Activated CD8-positive, alpha-beta memory T cell treated with anti-CD3 and anti-CD28 coated beads, Interleukin-2, amount 50 U/mL, for 24 hours (primary cell): Measurements from ENCODE around the gene C9orf153.
"Not testable (repeated sequence)": the region's sequence is repeated elsewhere in the genome, so short reads cannot be mapped to it uniquely, and the experiment has no call there.

ENCODE experiments used
- DNase-seq: peaks from one replicate; pipeline ENCODE4 v3.0.0-alpha.2; 2020; ENCODE audit errors: extremely low read depth

The C9orf153 gene

DNA sequence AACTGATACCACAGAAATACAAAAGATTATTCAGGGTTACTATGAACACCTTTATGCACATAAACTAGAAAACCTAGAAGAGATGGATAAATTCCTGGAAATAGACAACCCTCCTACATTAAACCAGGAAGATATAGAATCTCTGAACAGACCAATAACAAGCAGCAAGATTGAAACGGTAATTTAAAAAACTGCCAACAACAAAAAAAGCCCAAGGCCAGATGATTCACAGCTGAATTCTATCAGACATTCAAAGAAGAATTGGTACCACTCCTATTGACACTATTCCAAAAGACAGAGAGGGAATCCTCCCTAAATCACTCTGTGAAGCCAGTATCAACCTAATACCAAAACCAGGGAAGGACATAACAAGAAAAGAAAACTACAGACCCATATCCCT, 68.8 kb downstream of the C9orf153 start:
- not testable (repeated sequence) for DNase-seq

DNA sequence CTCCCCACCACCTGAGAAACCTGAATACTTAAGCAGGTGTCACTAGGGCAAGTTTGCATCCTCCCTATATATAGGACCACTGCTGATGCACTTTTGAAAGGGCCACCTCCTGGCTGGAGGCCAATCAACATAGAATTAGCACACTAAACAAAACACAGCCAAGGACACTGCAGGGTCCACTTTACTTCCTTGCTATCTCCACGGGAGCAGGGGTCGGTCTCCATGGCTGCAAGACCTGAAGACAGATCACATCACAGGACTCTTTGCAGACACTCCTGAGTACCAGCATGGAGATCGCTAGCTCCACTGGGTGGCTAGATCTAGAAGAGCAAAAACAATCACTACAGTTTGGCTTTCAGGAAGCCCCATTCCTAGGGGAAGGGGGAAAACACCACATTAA, 72.3 kb downstream of the C9orf153 start:
- no peak for DNase-seq

DNA sequence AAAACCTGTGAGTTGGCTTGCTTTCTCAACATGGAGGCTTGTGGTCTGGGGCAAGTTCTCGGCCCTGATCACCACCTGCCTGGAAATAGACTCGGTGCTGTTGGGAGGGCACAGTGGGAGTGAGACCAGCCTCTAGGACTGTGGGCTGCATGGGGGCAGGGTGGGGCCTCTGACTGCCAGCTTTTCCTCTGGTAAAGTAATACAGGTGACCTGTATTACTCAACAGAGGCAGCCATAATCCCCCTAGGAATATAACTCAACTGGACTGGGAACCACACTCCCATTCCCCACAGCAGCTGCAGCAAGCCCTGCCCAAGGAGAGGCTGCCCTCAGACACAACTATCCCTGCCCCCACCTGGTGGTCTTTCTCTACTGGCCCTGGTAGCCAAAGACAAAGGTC, 72.8 kb downstream of the C9orf153 start:
- DNase-seq, result no peak

DNA sequence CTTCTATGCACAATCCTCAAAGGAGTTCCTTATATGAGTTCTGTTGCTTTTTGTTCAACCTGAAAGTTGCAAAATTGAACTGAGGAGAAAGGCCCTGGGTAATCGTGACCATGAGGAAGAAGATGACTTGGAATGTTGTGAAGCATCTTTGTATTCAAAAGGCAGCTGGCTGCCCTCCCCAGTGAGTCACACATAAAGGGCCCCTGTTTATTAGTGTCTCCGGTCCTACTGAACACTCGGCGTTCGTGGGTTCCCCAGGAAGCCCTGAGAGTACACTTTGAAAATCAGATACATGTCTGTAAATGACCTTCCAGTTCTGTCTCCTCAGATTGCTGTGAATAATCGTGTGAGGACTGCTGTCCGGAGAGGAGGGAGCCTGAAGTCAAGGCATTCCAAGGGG, 73.6 kb downstream of the C9orf153 start:
- DNase-seq, result no peak

DNA sequence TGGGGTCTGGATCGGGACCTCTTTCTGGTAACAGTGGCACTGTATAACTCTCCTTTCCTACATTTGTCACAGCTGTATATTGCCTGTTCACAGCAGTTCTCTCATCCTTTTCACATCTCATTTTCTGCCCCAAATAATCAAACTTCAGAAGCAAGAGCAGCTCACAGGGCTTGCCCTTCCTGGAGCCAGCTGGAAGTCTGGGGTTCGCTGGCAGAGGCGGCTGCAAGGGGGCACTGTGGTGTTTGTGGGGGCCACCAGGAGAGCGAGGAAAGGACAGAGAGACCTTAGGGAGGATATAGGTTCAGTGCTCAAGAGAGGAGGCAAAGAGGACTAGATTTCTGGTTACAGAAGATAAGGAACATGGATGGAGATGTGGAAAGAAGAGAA, 75.3 kb downstream of the C9orf153 start:
- DNase-seq, result no peak

DNA sequence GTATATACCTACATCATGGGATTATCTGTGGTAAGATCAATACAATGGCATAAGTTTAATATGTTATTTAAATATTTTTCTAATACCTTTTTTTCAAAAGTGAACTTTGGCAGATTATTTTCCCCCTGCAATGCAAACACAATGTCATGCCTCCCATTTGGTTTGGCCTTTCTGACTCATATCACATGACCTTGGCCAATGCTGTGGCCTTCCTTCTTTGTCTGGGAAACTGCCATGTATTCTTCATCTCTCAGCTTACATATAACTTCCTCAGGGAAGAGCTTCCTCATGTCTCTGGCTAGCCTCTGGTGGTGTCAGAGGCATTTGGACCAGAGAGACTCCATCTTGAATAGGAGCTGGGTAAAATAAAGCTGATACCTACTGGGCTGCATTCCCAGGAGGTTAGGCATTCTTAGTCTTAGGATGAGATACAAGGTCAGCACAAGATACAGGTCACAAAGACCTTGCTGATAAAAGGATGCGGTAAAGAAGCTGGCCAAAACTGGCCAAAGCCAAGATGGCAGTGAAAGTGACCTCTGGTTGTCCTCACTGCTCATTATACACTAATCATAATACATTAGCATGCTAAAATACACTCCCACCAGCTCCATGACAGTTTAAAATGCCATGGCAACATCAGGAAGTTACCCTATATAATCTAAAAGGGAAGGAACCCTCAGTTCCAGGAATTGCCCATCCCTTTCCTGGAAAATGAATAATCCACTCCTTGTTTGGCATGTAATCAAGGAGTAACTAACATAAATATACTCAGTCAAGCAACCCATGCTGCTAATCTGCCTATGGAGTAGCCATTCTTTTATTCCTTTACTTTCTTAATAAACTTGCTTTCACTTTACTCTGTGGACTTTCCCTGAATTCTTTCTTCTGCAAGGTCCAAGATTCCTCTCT, 76.0 kb downstream of the C9orf153 start:
- no peak for DNase-seq

DNA sequence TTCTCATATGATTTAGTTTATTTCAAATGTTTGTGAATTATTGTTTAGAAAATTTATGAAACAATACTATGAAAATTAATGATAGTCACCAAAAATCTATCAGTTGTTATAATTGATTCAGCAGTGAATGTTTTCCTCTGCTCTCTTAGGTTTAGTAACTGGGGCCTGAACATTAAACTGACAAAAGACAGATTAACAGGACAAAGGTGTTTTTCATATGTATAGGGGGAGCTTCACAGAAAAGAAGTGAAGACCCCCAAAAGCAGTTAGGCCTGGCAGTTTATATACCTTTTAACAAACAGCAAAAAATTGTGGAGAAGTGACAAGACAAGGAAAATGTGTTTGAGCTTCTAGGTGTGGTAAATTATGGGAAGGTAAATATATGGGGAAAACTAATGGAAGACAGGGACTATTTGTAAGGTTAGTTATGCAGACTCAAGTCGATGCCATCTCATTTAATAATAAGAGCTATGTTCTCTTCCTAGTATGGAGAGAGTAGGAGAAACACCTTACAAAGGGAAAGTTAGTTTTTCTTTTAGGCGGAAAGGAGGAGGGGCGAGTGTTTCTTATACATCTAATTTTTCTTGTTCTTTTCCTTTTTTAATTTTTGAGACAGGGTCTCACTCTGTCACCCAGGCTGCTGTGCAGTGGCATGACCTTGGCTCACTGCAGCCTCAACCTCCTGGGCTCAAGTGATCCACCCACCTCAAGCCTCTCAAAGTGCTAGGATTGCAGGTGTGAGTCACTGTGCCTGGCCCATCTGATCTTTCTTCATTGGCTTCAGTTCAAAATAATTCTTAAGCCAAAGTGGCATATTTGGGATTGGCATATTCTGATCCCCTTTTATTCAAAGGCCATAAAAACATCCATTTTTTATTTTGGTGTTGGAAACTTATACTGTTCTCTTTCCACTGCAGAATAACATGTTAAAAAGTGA, 77.8 kb downstream of the C9orf153 start:
- DNase-seq, result no peak

DNA sequence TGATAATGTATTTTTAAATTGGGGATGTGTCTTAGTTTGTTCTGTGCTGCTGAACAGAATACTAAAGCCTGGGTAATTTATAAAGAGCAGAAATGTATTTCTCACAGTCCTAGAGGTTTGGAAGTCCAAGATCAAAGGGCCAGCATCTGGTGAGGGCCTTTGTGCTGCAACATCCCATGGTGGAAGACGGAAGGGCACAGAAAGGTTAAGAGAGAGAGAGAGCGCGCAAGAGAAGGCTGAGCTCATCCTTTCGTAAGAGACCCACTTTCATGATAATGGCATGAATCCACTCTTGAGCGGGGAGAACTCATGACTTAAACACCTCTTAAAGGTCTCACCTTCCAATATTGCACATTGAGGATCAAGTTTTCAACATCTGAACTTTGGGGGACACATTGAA, 81.0 kb downstream of the C9orf153 start:
- DNase-seq, result no peak

DNA sequence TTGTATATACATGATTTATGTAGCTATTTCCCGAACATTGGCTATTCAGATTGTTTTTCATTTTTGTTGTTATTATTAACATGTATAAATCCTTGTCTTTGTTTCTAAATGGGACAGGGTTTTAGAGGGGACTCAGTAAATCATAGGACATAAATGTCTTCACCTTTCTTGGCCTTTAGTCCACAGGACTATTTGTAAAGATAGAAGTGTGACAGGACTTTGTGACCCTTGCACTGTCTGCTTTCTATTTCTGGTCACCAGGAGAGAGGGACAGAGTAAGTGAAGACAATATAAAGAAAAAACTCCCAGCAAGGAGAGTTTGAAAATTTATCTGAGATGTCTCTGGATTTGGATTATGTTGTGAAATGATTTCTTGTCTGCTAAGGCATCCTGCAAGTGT, 81.5 kb downstream of the C9orf153 start:
- no peak for DNase-seq

DNA sequence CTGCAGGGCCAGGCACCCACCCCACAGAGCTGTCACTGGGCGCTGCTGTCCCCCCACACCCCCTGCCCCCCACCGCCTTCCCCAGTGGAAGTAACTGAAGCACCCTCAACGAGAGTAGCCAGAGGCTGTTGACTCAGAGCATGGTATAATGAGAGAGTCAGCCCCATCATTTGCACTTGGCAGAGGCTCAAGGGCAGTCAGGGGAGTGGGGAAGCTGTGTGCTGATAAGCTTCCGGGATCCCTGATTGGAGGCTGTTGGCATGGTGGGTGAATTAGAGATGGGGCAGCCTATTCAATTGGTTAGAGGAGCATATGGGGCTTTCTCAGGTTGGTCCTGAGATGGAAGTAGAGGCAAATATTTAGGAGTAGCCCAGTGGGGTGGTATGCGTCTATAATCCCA, 83.0 kb downstream of the C9orf153 start:
- DNase-seq, result no peak

DNA sequence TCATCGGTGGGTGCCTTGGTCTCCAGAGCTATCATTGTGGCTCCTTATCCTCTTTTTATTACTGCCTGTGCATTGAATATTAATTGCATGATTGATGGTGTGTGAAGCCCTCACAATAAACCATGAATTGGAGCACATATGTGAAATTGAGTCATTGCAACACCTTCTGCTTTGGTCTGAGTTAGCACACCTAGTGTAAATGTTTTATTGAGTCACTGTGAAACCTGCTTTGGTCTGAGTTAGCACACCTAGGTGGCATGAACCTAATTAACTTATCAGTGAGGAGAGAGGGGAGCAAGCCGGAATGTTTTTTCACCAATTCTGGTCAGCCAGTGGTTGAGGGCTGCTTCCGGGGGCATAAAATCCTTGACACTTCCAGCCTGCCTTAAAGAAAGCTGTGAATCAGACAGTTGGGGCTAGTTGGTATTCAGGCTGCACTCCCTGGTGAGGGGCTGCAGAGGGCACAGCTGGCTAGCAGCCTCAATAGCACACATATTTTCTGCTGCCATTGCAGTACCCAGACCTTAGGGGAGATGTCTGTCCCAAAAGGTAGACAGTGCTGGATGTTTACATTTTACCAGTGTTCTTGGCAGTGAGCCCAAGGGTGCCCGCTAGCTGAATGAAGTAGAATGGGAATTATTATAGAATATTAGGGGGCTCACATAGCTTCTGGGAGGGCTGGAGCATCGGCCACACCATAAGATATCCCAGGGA, 83.6 kb downstream of the C9orf153 start:
- DNase-seq, result no peak

DNA sequence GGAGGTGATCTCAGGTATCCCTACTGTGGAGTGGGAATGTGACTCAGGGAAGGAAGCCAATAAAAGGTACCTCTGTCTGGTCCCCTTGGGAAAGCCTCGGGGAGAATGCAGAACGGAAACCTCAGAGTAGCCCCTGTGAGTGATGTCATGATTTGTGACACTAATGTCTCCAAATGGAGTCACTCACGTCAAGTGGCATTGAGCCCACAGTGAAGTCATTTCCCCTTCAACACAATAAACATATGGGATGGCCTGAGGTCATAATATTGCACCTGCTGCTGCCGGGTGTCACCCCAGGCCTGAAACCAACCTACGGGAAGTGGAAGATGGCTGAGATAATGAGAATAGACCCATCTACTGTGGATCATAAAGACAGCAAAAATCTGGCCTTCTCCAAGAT, 84.2 kb downstream of the C9orf153 start:
- no peak for DNase-seq
